Daoy (cell line): Measurements from ENCODE around the gene SHKBP1. TPM values are rescaled to one million over a fixed set of nuclear protein-coding genes. Genes with fewer than 3 reads are reported as not detected.

Experiments used
- DNase-seq: peaks from one replicate; pipeline ENCODE4 v3.0.0-alpha.2; 2015; ENCODE audit warnings: low read depth
- total RNA-seq: library from RNA; depleted of rRNA; stranded (reverse); fragments of >200 nt; shearing (Covaris generic); gene quantifications from 2 replicates; pipeline ENCODE4 v1.2.3, GENCODE V29; 2014; rRNA removed

SHKBP1 gene
- total RNA-seq, 1 experiment from 2014 or later = 134 TPM

DNA sequence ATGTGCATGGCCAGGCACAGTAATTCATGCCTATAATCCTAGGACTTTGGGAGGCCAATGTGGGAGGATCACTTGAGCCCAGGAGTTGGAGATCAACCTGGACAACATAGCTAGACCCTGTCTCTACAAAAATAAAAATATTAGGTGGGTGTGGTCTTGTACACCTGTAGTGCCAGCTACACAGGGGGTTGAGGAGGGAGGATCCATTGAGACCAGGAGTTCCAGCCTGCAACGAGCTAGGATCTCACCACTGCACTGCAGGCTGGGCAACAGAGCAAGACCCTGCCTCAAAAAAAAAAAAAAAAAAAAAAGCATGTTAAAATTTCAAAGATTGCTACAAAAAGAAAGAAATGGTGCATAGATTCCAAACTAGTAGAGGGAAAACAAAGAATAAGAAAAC is 61.7 kb downstream of the SHKBP1 start:
- no peak for DNase-seq

DNA sequence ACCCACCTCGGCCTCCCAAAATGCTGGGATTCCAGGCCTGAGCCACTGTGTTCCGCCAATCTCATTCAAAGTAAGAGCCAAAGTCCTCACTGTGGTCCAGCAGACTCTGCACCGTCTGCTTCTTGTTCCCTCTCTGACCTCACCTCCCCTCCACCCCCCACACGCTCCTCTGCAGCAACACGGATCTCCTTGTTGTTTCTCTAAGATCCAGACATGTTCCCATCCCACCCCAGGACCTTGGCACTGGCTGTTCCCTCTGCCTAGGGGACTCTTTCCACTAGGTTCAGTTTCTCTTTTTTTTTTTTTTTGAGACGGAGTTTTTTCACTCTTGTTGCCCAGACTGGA is 62.9 kb downstream of the SHKBP1 start:
- DNase-seq = no peak

DNA sequence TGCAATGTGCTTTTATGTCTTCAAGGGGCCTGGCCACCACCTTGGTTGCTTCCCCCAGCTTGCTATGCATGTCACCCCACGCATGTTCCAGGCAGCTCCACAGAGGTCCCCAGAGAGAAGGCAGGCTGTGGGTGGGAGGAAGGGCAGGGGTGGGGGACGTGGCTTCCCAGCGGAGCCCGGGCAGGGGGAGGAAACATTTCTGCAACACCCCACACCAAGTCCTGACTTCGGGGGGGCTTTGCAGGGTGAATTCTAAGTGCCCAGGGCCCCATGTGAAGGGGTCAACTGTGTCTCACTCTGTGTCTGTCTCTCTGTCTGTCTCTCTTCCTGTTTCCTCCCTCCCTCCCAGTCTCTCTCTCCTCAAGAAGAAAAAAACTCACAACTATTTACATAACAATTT is 64.1 kb downstream of the SHKBP1 start:
- DNase-seq = peak; percentile 48

Other genes with a start within 250 kb of the SHKBP1 start
- gene C19orf47, start 228.5 kb upstream of the SHKBP1 start, total RNA-seq = 5.7 and 22.4 TPM in 2 replicates
- gene PLD3, start 228.2 kb upstream of the SHKBP1 start, total RNA-seq = 118 and 121 TPM in 2 replicates
- under 0.01 TPM in 1 of 2 replicates, not detected in the other for gene HIPK4, start 186.7 kb upstream of the SHKBP1 start, total RNA-seq
- gene PRX, start 163.5 kb upstream of the SHKBP1 start, total RNA-seq = 0.71 and 1.6 TPM in 2 replicates
- 21.1 and 29.2 TPM in 2 replicates for gene SERTAD1, start 150.9 kb upstream of the SHKBP1 start, total RNA-seq
- 13.8 and 16.8 TPM in 2 replicates for gene SERTAD3, start 132.5 kb upstream of the SHKBP1 start, total RNA-seq
- gene BLVRB, start 111.1 kb upstream of the SHKBP1 start, total RNA-seq = 49.4 and 52.4 TPM in 2 replicates
- gene SPTBN4, start 109.9 kb upstream of the SHKBP1 start, total RNA-seq = 0.15 and 1.5 TPM in 2 replicates
- gene LTBP4, start 24.5 kb downstream of the SHKBP1 start, total RNA-seq = 16.4 and 26.0 TPM in 2 replicates
- gene NUMBL, start 113.8 kb downstream of the SHKBP1 start, total RNA-seq = 16.4 and 22.7 TPM in 2 replicates
- 20.0 and 31.0 TPM in 2 replicates for gene COQ8B, start 140.0 kb downstream of the SHKBP1 start, total RNA-seq
- 4.9 and 5.3 TPM in 2 replicates for gene ITPKC, start 140.2 kb downstream of the SHKBP1 start, total RNA-seq
- 0.51 TPM in 1 of 2 replicates, not detected in the other for gene ACTMAP, start 173.6 kb downstream of the SHKBP1 start, total RNA-seq
- 64.1 and 71.0 TPM in 2 replicates for gene SNRPA, start 174.3 kb downstream of the SHKBP1 start, total RNA-seq
- gene MIA, start 198.6 kb downstream of the SHKBP1 start, total RNA-seq = not detected in 2 replicates
- 32.4 and 34.4 TPM in 2 replicates for gene RAB4B, start 201.4 kb downstream of the SHKBP1 start, total RNA-seq
- gene EGLN2, start 222.3 kb downstream of the SHKBP1 start, total RNA-seq = 46.0 and 54.7 TPM in 2 replicates